HG02884 (cell line): ENCODE results near the gene ARHGAP18.

Source experiments
- ATAC-seq: cut with Tn5 transposase; IDR thresholded peaks from one replicate; pipeline ENCODE4 v1.9.1; 2021; ENCODE audit warnings: mild to moderate bottlenecking, moderate library complexity; ENCODE audit not compliant: unreplicated experiment

The ARHGAP18 gene

GRCh38 chr6:129709769-129710449 is at the start of gene ARHGAP18:
Gene ARHGAP18, minus strand, starts transcription at chr6:129710177. Its CDS starts 41 bp downstream, at chr6:129710136.
- peak; percentile 91 for ATAC-seq

DNA sequence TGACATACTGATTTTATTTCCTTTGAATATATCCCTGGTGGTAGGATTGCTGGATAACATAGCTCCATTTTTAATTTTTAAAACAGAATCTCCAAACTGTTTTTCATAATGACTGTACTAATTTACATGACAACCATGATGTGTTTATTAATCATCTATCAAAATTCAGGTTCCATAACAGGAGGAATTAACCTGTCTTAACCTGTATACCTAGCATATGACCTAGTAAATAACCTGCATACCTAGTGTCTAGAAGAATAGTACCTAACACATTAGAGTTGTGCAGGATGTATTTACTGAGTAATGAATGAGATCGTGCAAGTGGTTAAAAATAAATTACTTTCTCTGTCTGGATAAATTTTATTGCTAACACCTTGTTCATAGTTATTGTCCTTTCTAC is 45.8 kb upstream of the ARHGAP18 start:
- no peak for ATAC-seq

DNA sequence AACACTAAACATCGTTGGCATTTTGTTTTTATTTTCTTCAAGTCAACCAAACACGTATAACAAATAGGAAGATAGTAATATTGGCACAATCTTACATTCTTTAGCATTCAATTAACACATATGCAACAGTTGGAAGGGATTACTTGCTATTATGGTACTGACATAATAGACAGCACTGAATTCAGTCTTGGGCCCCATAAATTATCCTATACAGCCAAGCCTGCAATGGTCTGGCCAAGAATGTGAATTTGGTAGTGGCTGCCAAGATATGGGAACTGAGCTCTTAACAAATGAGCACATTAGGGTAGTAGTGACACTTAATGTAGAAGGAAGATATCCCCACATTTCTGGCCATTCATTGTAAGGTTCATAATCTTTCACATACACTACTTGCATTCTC is 44.8 kb upstream of the ARHGAP18 start:
- ATAC-seq = no peak

DNA sequence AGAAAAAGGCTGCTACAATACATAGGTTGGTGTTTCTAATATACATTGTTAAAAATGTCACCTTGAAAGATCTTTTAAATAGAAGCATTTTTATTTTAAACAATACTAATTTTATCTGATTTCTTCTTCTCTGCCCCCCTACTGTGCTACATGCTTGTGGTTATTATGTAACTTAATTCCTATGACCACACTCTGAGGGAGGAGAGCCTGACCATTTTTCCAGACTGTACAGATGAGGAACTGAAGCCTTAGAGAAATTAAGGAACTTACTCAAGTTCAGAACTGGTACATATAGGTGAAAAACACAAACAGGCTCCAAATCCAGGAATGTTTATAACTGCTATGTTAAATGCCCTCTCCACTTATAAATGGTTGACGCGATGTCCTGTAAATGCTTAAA is 43.4 kb upstream of the ARHGAP18 start:
- ATAC-seq = no peak

GRCh38 chr6:129751384-129751783 is 41.4 kb upstream of the ARHGAP18 start:
- ATAC-seq = no peak

DNA sequence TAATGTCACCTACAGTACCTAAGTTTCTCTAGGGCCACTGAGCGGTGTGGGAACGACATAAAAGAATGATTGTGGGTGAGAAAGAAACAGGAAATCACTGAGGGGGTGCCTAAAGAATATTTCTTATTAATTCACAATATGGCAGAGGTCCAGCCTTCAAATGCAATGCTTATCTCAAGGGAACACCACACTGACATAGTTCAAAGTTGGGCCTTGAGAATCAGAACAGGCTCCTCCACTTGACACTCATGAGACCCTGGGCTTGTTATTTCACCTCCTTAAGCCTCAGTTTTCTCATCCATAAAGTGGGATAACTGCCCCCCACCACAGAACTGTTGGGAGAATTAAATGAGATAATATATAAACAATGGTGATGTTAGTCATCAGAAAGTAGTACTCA is 40.4 kb upstream of the ARHGAP18 start:
- ATAC-seq = no peak

DNA sequence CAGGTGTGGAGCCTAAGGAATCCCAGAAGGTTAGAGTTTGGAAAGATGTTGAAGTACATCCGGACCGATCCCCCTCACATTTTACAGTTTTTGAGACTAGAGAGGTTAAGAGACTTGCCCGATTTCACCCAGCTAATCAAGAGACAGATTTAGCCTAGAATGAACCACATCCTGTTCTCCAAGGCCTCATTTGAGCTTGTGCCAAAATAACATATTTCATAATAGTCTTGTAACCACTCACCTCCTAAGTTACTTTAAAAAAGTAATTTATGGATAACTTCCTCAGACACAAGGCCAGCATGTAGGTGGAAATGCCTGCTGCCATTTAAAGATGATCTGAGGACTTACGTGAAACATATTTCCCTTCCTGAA is 39.8 kb upstream of the ARHGAP18 start:
- ATAC-seq = no peak

DNA sequence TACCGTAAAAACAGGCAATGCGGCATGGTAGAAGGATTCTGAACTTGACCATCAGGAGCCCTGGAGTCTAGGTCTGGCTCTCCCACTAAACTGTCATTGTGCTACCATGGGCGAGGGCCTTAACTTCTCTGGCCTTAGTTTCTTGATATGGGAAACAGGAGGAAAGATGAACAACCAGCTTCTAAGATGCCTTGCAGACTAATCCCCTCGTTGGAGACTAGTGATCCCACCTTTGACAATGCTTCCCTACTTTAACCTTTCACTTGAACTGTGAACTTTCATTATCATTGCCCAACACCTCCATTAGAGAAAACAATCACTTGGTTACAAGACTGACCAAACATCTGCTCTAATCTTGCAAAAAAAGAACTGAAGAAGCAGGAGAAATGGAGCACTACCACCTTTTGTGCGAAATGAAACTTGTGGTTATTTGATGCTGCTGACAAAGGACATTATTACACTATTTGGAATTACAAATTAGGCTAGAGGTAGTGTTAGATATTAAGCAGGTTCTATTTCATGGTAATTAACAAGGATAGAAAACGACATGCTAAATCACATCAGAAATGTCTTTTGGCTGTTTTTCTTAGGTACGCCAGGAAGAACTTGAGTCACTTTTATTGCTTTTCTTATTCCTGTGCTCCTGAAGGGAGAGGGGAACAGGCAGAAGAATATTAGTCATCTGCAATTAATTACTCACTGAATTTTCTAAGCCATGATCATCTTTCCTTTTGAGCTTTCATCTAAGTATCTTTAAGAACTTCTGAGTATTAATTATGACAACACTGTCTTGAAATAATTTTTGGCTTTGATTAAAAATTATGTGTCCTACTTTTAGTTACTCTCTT is 39.1 kb upstream of the ARHGAP18 start:
- no peak for ATAC-seq

- peak; percentile 89 for ATAC-seq
Observed at GRCh38 chr6:129748212-129748900, 38.4 kb upstream of the ARHGAP18 start.

GRCh38 chr6:129747588-129748112 is 37.7 kb upstream of the ARHGAP18 start:
- ATAC-seq = no peak

- ATAC-seq = no peak
Observed at GRCh38 chr6:129744880-129745237, 34.9 kb upstream of the ARHGAP18 start.

- ATAC-seq = no peak
Observed at GRCh38 chr6:129744201-129744879, 34.4 kb upstream of the ARHGAP18 start.

DNA sequence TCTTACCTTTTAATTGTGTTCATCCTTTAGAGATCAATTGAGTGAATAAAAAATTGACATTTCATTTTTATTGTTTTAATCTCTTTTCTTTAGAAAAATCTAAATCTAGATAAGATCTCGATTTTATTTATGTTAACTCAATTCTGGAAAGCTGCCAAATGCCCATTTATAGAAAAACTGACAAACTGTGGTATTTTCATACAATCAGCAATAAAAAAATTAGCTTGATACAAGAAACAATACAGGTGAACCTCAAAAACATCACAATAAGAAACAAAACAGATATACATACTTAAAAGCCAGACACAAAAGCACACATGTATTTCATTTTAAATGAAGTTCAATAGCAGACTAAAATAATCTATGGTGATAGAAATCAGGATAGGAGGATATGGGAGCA is 30.0 kb upstream of the ARHGAP18 start:
- ATAC-seq = no peak

- no peak for ATAC-seq
Observed at GRCh38 chr6:129736105-129736504, 26.1 kb upstream of the ARHGAP18 start.

DNA sequence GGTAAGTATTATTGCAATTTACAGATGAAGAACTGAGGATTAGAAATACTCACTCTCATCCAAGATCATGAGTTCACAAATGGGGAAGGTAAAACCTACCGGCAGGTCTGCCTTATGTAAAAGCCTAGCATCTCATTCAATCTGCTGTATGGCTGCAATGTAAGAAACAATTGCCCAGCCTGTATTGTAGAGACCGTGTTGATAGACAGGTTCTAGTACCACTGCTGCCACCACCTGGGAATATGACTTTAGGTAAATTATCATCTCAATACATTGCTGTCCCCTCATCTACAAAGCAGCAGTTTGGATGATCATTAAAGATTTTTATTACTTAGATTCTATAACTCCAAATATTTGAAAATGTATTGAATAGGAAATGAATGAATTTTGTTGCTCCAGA is 23.3 kb upstream of the ARHGAP18 start:
- ATAC-seq = peak; percentile 50

DNA sequence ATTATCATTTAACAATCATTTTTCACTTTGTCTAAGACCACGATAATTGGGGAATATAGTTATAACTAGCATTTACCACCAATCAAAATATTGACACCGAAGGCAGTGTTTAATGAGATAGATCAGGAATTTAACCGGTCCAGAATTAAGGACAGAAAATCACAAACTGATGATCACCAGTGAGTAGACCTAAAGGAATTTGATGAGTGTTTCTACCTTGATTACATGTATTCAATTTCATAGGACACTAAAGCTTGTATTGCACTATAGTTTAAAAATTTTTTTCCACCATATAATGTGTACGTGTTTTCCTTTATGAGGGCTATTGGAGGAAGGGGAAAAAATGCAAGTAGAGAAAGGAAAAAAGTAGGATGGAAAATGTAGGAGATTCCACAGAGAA is 22.6 kb upstream of the ARHGAP18 start:
- no peak for ATAC-seq

- no peak for ATAC-seq
Observed at GRCh38 chr6:129732034-129732433, 22.1 kb upstream of the ARHGAP18 start.

DNA sequence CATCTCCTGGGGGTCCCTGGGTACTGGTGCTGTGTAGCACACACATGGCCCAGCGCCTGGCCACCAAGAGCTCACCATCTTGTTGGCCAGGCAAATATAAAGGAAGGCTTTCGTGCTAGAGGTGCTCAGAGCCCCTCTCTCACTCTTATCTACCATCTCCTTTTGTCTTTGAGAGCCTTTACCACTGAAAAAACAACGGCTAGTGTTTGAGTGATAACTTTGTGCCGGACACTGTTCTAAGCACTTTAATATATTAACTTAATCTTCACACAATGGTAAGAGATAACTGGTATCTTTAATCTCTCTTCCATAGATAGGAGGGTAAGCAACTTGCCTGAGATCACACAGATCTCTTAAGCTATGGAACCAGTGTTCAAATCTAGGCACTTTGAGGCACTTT is 21.5 kb upstream of the ARHGAP18 start:
- no peak for ATAC-seq

DNA sequence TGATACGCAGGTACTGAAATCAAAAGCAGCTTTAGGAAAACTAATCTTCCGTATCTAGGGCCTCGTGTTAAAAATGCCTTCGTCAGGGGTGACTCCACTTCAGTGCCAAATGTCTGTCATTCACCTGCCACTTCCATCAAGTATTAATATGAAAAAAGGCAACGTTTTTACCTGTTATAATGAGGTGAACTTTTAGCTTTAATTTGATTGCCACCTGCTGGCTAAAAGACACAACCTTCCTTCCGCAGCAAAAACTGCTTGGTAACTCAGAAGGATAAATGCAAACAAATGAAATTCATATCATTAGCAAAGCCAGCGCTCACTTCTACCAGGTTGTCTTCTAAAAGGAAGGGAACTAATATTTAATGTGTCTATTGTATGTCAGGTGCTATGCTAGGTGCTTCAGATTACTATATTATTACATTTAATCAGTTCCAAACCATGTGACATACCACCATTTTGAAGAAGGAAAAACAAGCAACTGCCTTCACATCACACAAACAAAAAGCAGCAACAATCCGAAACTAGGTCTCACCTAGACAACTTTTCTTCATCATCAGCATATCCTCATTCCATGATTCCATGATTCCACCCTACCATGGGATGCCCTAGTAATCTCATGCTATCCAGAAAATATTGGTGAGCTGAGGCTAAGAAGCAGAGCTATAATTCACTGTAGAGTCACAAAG is 20.6 kb upstream of the ARHGAP18 start:
- no peak for ATAC-seq

DNA sequence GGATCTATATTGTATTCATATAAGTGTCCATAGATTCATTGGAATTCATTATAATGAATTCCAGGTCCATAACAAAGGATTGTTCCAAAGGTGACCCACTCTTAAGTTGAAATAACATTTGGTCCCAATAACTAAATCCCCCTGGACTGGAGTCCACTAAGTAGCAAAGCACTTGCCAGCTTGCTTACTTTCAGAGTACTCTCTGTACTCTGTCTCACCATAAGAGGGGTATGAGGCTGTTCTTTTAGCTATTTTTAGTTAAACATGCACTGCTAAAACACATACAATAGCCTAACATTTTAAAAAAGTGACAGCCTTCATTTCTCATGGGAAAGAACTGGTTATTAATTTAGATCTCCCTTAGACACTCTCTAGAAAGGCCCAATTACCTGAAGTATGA is 16.7 kb upstream of the ARHGAP18 start:
- no peak for ATAC-seq

DNA sequence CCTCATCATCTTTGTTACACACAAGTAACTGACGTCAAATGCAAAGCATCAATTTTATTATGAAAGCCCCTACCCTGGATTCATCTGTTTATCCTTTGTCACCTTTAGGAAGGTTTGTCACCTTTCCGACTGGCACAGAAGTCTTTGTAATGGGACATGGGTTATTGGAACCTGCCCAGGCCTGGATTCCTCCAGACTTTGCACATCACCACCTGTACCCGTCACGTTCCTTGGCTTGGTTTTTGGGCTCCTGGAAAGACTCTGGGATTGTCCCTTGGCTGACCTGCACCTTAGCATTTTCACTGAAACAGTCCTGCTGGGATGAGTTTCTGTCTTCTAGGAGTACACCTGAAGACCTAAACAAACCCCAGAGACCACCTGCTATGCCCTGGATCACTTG is 15.4 kb upstream of the ARHGAP18 start:
- no peak for ATAC-seq
